22Rv1 (cell line): ENCODE data around the gene GCH1.

Experiments used
- H3K27ac ChIP-seq: fragments of 450-650 bp; 2 replicates; pipeline ENCODE4 v1.5.1; 2017
- CTCF ChIP-seq: fragments of 450-650 bp; IDR thresholded peaks from 2 replicates; pipeline ENCODE4 v1.5.1; 2017; ENCODE audit warnings: mild to moderate bottlenecking
- ZFX ChIP-seq: fragments of 450-650 bp; IDR thresholded peaks from 2 replicates; pipeline ENCODE4 v1.6.1; 2017; ENCODE audit warnings: antibody characterized with exemption, borderline replicate concordance

The GCH1 gene

GRCh38 chr14:54893151-54893760, 9.4 kb downstream of the GCH1 start:
- H3K27ac ChIP-seq, result no peak overlapping the region
- no peak for TF ChIP-seq ZFX
- peak; percentile 88 for TF ChIP-seq CTCF

- H3K27ac ChIP-seq, result no peak overlapping the region
- no peak for TF ChIP-seq ZFX
- no peak for TF ChIP-seq CTCF
These were observed 11.0 kb downstream of the GCH1 start for GRCh38 chr14:54891471-54892245.

- TF ChIP-seq CTCF (no peak), ZFX (no peak)
- H3K27ac ChIP-seq, result no peak overlapping the region
These were observed 11.8 kb downstream of the GCH1 start for GRCh38 chr14:54890788-54891187.

GRCh38 chr14:54889919-54890318, 12.7 kb downstream of the GCH1 start:
- no peak overlapping the region for H3K27ac ChIP-seq
- no peak for TF ChIP-seq CTCF

GRCh38 chr14:54882521-54882920, 20.1 kb downstream of the GCH1 start:
- no peak overlapping the region for H3K27ac ChIP-seq
- no peak for TF ChIP-seq ZFX
- no peak for TF ChIP-seq CTCF

- TF ChIP-seq ZFX, result no peak
- TF ChIP-seq CTCF, result no peak
- H3K27ac ChIP-seq, result no peak overlapping the region
These were observed 20.7 kb downstream of the GCH1 start for GRCh38 chr14:54881761-54882401.

- H3K27ac ChIP-seq, result no peak overlapping the region
- TF ChIP-seq ZFX (no peak), CTCF (no peak)
These were observed 21.3 kb downstream of the GCH1 start for GRCh38 chr14:54881235-54881760.
